Measurements from ENCODE around the gene CIC. TPM values are rescaled to one million over a fixed set of nuclear protein-coding genes. Genes with fewer than 3 reads are reported as not detected.
A peak's percentile ranks its signal among the peaks of the same experiment; 100 is the strongest.

CIC gene
- total and polyA plus RNA-seq, 9 of the 15 experiments (the other 6 are each of a cell fraction or from before 2014, with no cell fraction given) = 0.07 to 44.7 (median 8.6) TPM

DNA sequence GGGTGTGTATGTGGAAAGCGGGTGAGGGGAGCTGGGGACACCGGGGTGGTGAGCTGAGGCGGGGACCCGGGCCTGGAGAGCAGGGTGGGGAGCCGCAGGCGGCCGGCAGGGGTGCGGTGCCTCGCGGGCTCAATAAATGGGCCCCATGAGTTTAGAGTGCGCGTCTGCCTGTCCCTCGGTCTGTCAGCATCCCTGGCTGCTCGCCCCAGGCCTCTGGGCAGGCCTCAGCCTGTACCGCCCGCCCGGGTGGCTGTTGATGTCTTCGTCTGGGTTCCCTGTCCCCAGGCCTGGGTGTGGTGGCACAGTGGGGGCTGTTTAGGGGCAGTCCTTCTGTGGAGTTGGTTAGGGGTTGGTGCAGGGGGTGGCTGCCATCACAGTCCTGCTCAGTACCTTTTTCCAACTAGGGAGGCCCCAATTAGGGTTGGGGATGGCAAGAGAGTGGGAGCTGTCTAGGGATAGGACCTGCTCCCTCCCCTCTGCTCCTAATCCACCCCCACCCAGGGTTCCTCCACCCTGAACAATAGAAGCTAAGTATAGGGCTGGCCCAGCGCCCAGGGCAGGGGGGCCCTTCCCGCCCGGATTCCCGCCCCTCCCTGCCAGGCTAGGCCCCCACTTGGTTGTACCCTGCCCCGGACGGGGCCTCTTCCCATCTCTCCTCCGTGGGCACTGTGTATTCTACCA is 12.2 kb downstream of the CIC start:
- no peaks in the 10 kb centered on the region for H3K9me3 ChIP-seq (replicated peaks; ENCODE audit: control insufficient read depth, insufficient read depth, low read depth, low read length)
- 0 out of 2 replicates have a peak, but pooled peaks cover 8% of the 10 kb centered on the region for H4K20me1 ChIP-seq (replicated peaks; ENCODE audit: control insufficient read depth, insufficient read depth, low read length)
- FAIRE-seq (no peak), DNase-seq (ENCODE audit: extremely low read depth in 1 of 4, low spot score in 3 of 4) (peak; percentile 20 to 67 (median 32)), ATAC-seq (peak; percentile 16)
- peak overlapping the region; percentile 79 for H3K27ac ChIP-seq (ENCODE audit: extremely low read depth, low read depth, low read length)
- intact Hi-C loops (cut with micrococcal nuclease) (no loop called here), in situ Hi-C loops (cut with MboI) (no loop called here)
- POLR2A ChIA-PET = interaction anchor here (0.5 to 3.6 kb wide), 4 partner anchors 11 to 782 kb away, joined by 3 to 16 read pairs (median 10); partner anchors contain the start of gene CIC
- no peaks in the 10 kb centered on the region; a peak in 1 of 5 replicates for H3K27me3 ChIP-seq (ENCODE audit: control insufficient read depth in 2 of 2, insufficient read depth in 2 of 2, low read length in 2 of 2)
- H2AFZ ChIP-seq (ENCODE audit: low read depth, low read length) = peak overlapping the region; percentile 21; the same call in 1 of the 2 replicates
- 2% methylated on average over 13 of the region's 25 CpGs for WGBS (ENCODE audit: insufficient coverage, low coverage, missing lambda C conversion rate)
- H3K9me1 ChIP-seq (ENCODE audit: control insufficient read depth, insufficient read depth, low read length) = no peaks in the 10 kb centered on the region
- peak overlapping the region; percentile 53 to 90 for H3K9ac ChIP-seq (ENCODE audit: insufficient read depth in 1 of 2, low read depth in 2 of 2, low read length in 2 of 2)
- H3K79me2 ChIP-seq (ENCODE audit: control insufficient read depth, insufficient read depth, low read length) = peaks cover 65% of the 10 kb centered on the region
- H3K4me1 ChIP-seq (replicated peaks in 1 of 2; ENCODE audit: control insufficient read depth in 2 of 2, insufficient read depth in 2 of 2, low read length in 2 of 2) = peaks cover 48 to 75% of the 10 kb centered on the region in 2 experiments
- peak overlapping the region; percentile 93 for H3K4me3 ChIP-seq
- H3K4me2 ChIP-seq (ENCODE audit: insufficient read depth, low read length) = peak overlapping the region; percentile 97
- no TSS peak for BruUV-seq (replicated peaks)
- CTCF ChIA-PET (ENCODE audit: low intra/inter-chr PET ratio) = interaction anchor here (2.4 kb wide), 1 partner anchor 36 kb away, joined by 24 read pairs; no protein-coding TSS in a partner anchor
- H3K36me3 ChIP-seq (ENCODE audit: control insufficient read depth, insufficient read depth, low read length) = peaks cover 10% of the 10 kb centered on the region; the same call in 2 of the 3 replicates
- TF ChIP-seq EWSR1 (IDR thresholded peaks at IDR 0.05; ENCODE audit: borderline replicate concordance, low read depth, partially characterized antibody) = no peak
- TF ChIP-seq, protein P1, sequence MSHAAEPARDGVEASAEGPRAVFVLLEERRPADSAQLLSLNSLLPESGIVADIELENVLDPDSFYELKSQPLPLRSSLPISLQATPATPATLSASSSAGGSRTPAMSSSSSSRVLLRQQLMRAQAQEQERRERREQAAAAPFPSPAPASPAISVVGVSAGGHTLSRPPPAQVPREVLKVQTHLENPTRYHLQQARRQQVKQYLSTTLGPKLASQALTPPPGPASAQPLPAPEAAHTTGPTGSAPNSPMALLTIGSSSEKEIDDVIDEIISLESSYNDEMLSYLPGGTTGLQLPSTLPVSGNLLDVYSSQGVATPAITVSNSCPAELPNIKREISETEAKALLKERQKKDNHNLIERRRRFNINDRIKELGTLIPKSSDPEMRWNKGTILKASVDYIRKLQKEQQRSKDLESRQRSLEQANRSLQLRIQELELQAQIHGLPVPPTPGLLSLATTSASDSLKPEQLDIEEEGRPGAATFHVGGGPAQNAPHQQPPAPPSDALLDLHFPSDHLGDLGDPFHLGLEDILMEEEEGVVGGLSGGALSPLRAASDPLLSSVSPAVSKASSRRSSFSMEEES (CRISPR knock-in tag; IDR thresholded peaks at IDR 0.05) = no peak
- TF ChIP-seq, protein P2, sequence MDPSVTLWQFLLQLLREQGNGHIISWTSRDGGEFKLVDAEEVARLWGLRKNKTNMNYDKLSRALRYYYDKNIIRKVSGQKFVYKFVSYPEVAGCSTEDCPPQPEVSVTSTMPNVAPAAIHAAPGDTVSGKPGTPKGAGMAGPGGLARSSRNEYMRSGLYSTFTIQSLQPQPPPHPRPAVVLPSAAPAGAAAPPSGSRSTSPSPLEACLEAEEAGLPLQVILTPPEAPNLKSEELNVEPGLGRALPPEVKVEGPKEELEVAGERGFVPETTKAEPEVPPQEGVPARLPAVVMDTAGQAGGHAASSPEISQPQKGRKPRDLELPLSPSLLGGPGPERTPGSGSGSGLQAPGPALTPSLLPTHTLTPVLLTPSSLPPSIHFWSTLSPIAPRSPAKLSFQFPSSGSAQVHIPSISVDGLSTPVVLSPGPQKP (CRISPR knock-in tag; IDR thresholded peaks at IDR 0.05) = 0 out of 2 replicates have a peak, but pooled peaks have one; percentile 40
- no peak; the same call in 1 of the 2 replicates for TF ChIP-seq CBX1 (IDR thresholded peaks at IDR 0.05; ENCODE audit: low read depth)
- no peak for TF ChIP-seq ZFP30 (CRISPR knock-in tag; IDR thresholded peaks at IDR 0.05; ENCODE audit: borderline replicate concordance)
- TF ChIP-seq ZNF57 (CRISPR knock-in tag; IDR thresholded peaks at IDR 0.05) = no peak
- TF ChIP-seq ERF (CRISPR knock-in tag; IDR thresholded peaks at IDR 0.05) = no peak
- TF ChIP-seq HMGN3 (IDR thresholded peaks at IDR 0.05; ENCODE audit: borderline replicate concordance, extremely low read depth, insufficient read length, low read depth, low read length) = peak; percentile 22
- TF ChIP-seq RBM25 (IDR thresholded peaks at IDR 0.05; ENCODE audit: low read depth, low read length, severe bottlenecking) = no peak
- TF ChIP-seq KDM5B (IDR thresholded peaks at IDR 0.05; ENCODE audit: insufficient replicate concordance, low read depth, low read length) = peak; percentile 28
- TF ChIP-seq, protein P3, sequence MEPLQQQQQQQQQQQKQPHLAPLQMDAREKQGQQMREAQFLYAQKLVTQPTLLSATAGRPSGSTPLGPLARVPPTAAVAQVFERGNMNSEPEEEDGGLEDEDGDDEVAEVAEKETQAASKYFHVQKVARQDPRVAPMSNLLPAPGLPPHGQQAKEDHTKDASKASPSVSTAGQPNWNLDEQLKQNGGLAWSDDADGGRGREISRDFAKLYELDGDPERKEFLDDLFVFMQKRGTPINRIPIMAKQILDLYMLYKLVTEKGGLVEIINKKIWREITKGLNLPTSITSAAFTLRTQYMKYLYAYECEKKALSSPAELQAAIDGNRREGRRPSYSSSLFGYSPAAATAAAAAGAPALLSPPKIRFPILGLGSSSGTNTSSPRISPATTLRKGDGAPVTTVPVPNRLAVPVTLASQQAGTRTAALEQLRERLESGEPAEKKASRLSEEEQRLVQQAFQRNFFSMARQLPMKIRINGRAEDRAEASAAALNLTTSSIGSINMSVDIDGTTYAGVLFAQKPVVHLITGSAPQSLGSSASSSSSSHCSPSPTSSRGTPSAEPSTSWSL (CRISPR knock-in tag; IDR thresholded peaks at IDR 0.05; ENCODE audit: borderline replicate concordance) = no peak
- TF ChIP-seq SP1 (CRISPR knock-in tag; IDR thresholded peaks at IDR 0.05) = no peak
- TF ChIP-seq ZC3H4 (CRISPR knock-in tag; IDR thresholded peaks at IDR 0.05; ENCODE audit: borderline replicate concordance) = 0 out of 2 replicates have a peak, but pooled peaks have one; percentile 38
- TF ChIP-seq RBBP5 (IDR thresholded peaks at IDR 0.05; ENCODE audit: borderline replicate concordance, insufficient read depth, low read length, poor library complexity, severe bottlenecking) = peak; percentile 45
- TF ChIP-seq TAL1 (IDR thresholded peaks at IDR 0.05) = no peak
- no peak for TF ChIP-seq HLTF (IDR thresholded peaks at IDR 0.05)
- 0 out of 2 replicates have a peak, but pooled peaks have one; percentile 15 for TF ChIP-seq MBD2 (IDR thresholded peaks at IDR 0.05; ENCODE audit: borderline replicate concordance, low read depth)
